HepG2 (cell line): ENCODE measurements around the gene CCDC136. TPM values are rescaled to one million over a fixed set of nuclear protein-coding genes. Genes with fewer than 3 reads are reported as not detected.

Experiments
- ATAC-seq: fragments of 200-7000 bp; cut with Tn5 transposase; 3 replicates; pipeline ENCODE4 v1.9.1; 2020; ENCODE audit warnings: mild to moderate bottlenecking, moderate library complexity
- BruUV-seq: library from RNA; stranded (reverse); fragments of 400-500 nt; replicated peaks from 2 replicates; lab custom pipeline; 2021; lab: Mats Ljungman, UMichigan
- CTCF ChIA-PET: fragments of 300-600 bp; formaldehyde crosslinking; extraction: SDS; loops from one replicate; lab custom pipeline; 2021; ENCODE audit warnings: low total read pairs, inconsistent platforms, low intra/inter-chr PET ratio; lab: Yijun Ruan, JAX
- POLR2A ChIA-PET: fragments of 350-600 bp; sonication (Branson Sonifier 250); formaldehyde crosslinking; loops from one replicate; lab custom pipeline; 2020; ENCODE audit warnings: antibody characterized with exemption, inconsistent platforms; lab: Yijun Ruan, JAX
- DNase-seq: peaks from one replicate; pipeline ENCODE4 v3.0.0-alpha.2; 2015; ENCODE audit warnings: low spot score
- FAIRE-seq: peaks from 3 replicates; lab custom pipeline; 2011; peaks lifted over from hg19 to GRCh38; lab: Jason Lieb, UNC
- H2AFZ ChIP-seq: one replicate; pipeline ENCODE4 v1.6.1; 2011; ENCODE audit warnings: low read length, inconsistent platforms
- H3K27ac ChIP-seq: fragments of 300-600 bp; 3 replicates; pipeline ENCODE4 v1.8.0; 2011; ENCODE audit warnings: mixed run types, mild to moderate bottlenecking, mixed read lengths, low read length, inconsistent platforms; ENCODE audit not compliant: insufficient read depth; ENCODE audit errors: extremely low read length
- H3K27me3 ChIP-seq, 2 experiments: fragments of 200-600 bp in 1 of 2; 2 replicates in 1 of 2; 3 replicates in 1 of 2; pipeline versions ENCODE4 v1.6.0 to v1.8.0; 2011; ENCODE audit warnings: low read length in 2 of 2, mild to moderate bottlenecking in 2 of 2, moderate library complexity in 2 of 2, inconsistent platforms in 1 of 2; ENCODE audit not compliant: insufficient read depth in 2 of 2, control insufficient read depth in 1 of 2
- H3K36me3 ChIP-seq, 2 experiments: fragments of 200-600 bp in 1 of 2; replicated peaks in 1 of 2; 2 replicates in 1 of 2; 3 replicates in 1 of 2; pipeline versions ENCODE4 v1.5.1 to v1.8.0; 2011; ENCODE audit warnings: low read length in 2 of 2, inconsistent platforms in 1 of 2; ENCODE audit not compliant: insufficient read depth in 2 of 2, control insufficient read depth in 1 of 2
- H3K4me1 ChIP-seq: 2 replicates; pipeline ENCODE4 v1.5.1; 2012; ENCODE audit warnings: low read length, inconsistent platforms; ENCODE audit not compliant: insufficient read depth
- H3K4me2 ChIP-seq: 2 replicates; pipeline ENCODE4 v1.6.0; 2011; ENCODE audit warnings: low read depth, low read length, inconsistent platforms
- H3K4me3 ChIP-seq, 3 experiments: fragments of 200-600 bp in 1 of 3; sonication (generic), shearing (Covaris generic) in 1 of 3; replicated peaks in 1 of 3; 2 replicates each; pipeline ENCODE4 v1.5.1; 2011 to 2016; ENCODE audit warnings: low read length in 3 of 3, inconsistent platforms in 2 of 3, low read depth in 2 of 3, mild to moderate bottlenecking in 2 of 3, control low read depth in 1 of 3, mixed read lengths in 1 of 3; ENCODE audit not compliant: insufficient read depth in 1 of 3
- H3K79me2 ChIP-seq: one replicate; pipeline ENCODE4 v1.6.1; 2011; ENCODE audit warnings: low read length, inconsistent platforms; ENCODE audit not compliant: insufficient read depth
- H3K9ac ChIP-seq: 2 replicates; pipeline ENCODE4 v1.6.0; 2011; ENCODE audit warnings: mild to moderate bottlenecking, low read depth, low read length, inconsistent platforms; ENCODE audit not compliant: insufficient read depth
- H3K9me3 ChIP-seq: 2 replicates; pipeline ENCODE4 v1.5.1; 2012; ENCODE audit warnings: mild to moderate bottlenecking, low read length
- H4K20me1 ChIP-seq: 2 replicates; pipeline ENCODE4 v1.6.0; 2011; ENCODE audit warnings: inconsistent platforms, mild to moderate bottlenecking, low read length, moderate library complexity; ENCODE audit not compliant: insufficient read depth
- DPF2 ChIP-seq: sonication (generic); formaldehyde crosslinking; IDR thresholded peaks from 2 replicates; pipeline ENCODE4 v1.4.0; 2020; ENCODE audit warnings: mild to moderate bottlenecking, low read depth, missing genetic modification reagents, borderline replicate concordance
- ESRRA ChIP-seq: sonication (generic); formaldehyde crosslinking; IDR thresholded peaks from 2 replicates; pipeline ENCODE4 v1.5.1; 2020; ENCODE audit warnings: mild to moderate bottlenecking, low read depth, missing genetic modification reagents
- GABPB1 ChIP-seq: IDR thresholded peaks from 2 replicates; pipeline ENCODE4 v1.6.1; 2016; ENCODE audit warnings: mild to moderate bottlenecking, missing genetic modification reagents, moderate library complexity, missing compliant biosample characterization
- MYNN ChIP-seq: sonication (generic); formaldehyde crosslinking; IDR thresholded peaks from 2 replicates; pipeline ENCODE4 v1.4.0; 2020; ENCODE audit warnings: mild to moderate bottlenecking, low read depth, missing genetic modification reagents
- NR2F6 ChIP-seq, 2 experiments: IDR thresholded peaks; 2 replicates each; pipeline ENCODE4 v1.6.1; 2016; ENCODE audit warnings: antibody characterized with exemption in 1 of 2, mild to moderate bottlenecking in 1 of 2
- PAWR ChIP-seq: sonication (generic); formaldehyde crosslinking; IDR thresholded peaks from 2 replicates; pipeline ENCODE4 v1.4.0; 2020; ENCODE audit warnings: missing genetic modification reagents, mild to moderate bottlenecking, borderline replicate concordance
- PRPF4 ChIP-seq: fragments of 200-400 bp; formaldehyde crosslinking; IDR thresholded peaks from 2 replicates; pipeline ENCODE4 v1.6.1; 2016; ENCODE audit warnings: low read length, low read depth; ENCODE audit not compliant: poor library complexity, severe bottlenecking
- RBM39 ChIP-seq: fragments of 200-400 bp; formaldehyde crosslinking; IDR thresholded peaks from one replicate; pipeline ENCODE4 v1.6.1; 2018; ENCODE audit warnings: antibody characterized with exemption, mild to moderate bottlenecking, low read depth, low read length; ENCODE audit not compliant: poor library complexity, severe bottlenecking
- RFXAP ChIP-seq: sonication (generic); formaldehyde crosslinking; IDR thresholded peaks from 2 replicates; pipeline ENCODE4 v1.4.0; 2020; ENCODE audit warnings: missing genetic modification reagents, borderline replicate concordance
- SMAD9 ChIP-seq: sonication (generic); formaldehyde crosslinking; IDR thresholded peaks from 2 replicates; pipeline ENCODE4 v1.5.1; 2020; ENCODE audit warnings: mild to moderate bottlenecking, missing genetic modification reagents
- SMARCE1 ChIP-seq: fragments of 450-650 bp; IDR thresholded peaks from 2 replicates; pipeline ENCODE4 v1.6.1; 2017; ENCODE audit warnings: borderline replicate concordance
- ZNF121 ChIP-seq: sonication (generic); formaldehyde crosslinking; IDR thresholded peaks from 2 replicates; pipeline ENCODE4 v1.5.0; 2020; ENCODE audit warnings: mild to moderate bottlenecking, missing genetic modification reagents
- ZNF274 ChIP-seq: sonication (generic); formaldehyde crosslinking; IDR thresholded peaks from 2 replicates; pipeline ENCODE4 v1.5.1; 2020; ENCODE audit warnings: mild to moderate bottlenecking, missing genetic modification reagents
- ZNF329 ChIP-seq: sonication (generic); formaldehyde crosslinking; IDR thresholded peaks from 2 replicates; pipeline ENCODE4 v1.9.0; 2021; ENCODE audit warnings: low read depth, mild to moderate bottlenecking, missing genetic modification reagents
- ZNF333 ChIP-seq: sonication (generic); formaldehyde crosslinking; IDR thresholded peaks from 2 replicates; pipeline ENCODE4 v1.4.0; 2020; ENCODE audit warnings: mild to moderate bottlenecking, missing genetic modification reagents, borderline replicate concordance
- ZNF383 ChIP-seq: sonication (generic); formaldehyde crosslinking; IDR thresholded peaks from 2 replicates; pipeline ENCODE4 v1.4.0; 2020; ENCODE audit warnings: missing genetic modification reagents, mild to moderate bottlenecking, borderline replicate concordance
- ZNF713 ChIP-seq: sonication (generic); formaldehyde crosslinking; IDR thresholded peaks from 2 replicates; pipeline ENCODE4 v1.4.0; 2020; ENCODE audit warnings: mild to moderate bottlenecking, missing genetic modification reagents
- ZNF891 ChIP-seq: sonication (generic); formaldehyde crosslinking; IDR thresholded peaks from 2 replicates; pipeline ENCODE4 v1.5.0; 2020; ENCODE audit warnings: mild to moderate bottlenecking, missing genetic modification reagents
- WGBS: methylation state at CpG from one replicate; pipeline ENCODE4 v1.1.6; 2017; ENCODE audit warnings: low lambda C conversion rate; 5-methylcytosine and 5-hydroxymethylcytosine counted together
- in situ Hi-C: cut with HindIII; loops from 2 replicates; pipeline ENCODE4 v1.10.0; 2017; ENCODE audit warnings: low pct_unique_long_range_greater_than_20kb; ENCODE audit not compliant: extremely low pct_ligation_motif_present
- intact Hi-C: fragments of 100-400 bp; cut with micrococcal nuclease; formaldehyde crosslinking; loops from one replicate; pipeline ENCODE4 v1.10.0; 2022; ENCODE audit not compliant: unreplicated experiment
- polyA plus RNA-seq, 8 experiments: library from polyadenylated mRNA; depleted of rRNA in 3 of 8; stranded (reverse) in 7 of 8; unstranded in 1 of 8; fragments of >200 nt; fragmentation: Illumina TruSeq in 4 of 8; extraction: Trizol in 4 of 8; gene quantifications; 2 replicates each; pipeline versions ENCODE4 v1.2.1 to v1.2.3, GENCODE V29; 2011 to 2016; ENCODE audit warnings: low read depth in 4 of 8, missing spikeins in 1 of 8, mixed read lengths in 1 of 8; ENCODE audit not compliant: insufficient read depth in 1 of 8
- total RNA-seq, 5 experiments: library from RNA; depleted of rRNA; stranded (reverse); fragments of >200 nt; fragmentation: Illumina TruSeq; extraction: Trizol; gene quantifications; 2 replicates each; pipeline ENCODE4 v1.2.3, GENCODE V29; 2016; ENCODE audit warnings: low read depth in 1 of 5
- TF ChIP-seq, protein P1 (sequence below): sonication (generic); formaldehyde crosslinking; IDR thresholded peaks from 2 replicates; pipeline ENCODE4 v1.5.0; 2020; ENCODE audit warnings: missing genetic modification reagents
- TF ChIP-seq, protein P2 (sequence below): IDR thresholded peaks from 2 replicates; pipeline ENCODE4 v1.6.1; 2016; ENCODE audit warnings: low read depth, missing genetic modification reagents, missing compliant biosample characterization

CCDC136 gene
- total and polyA plus RNA-seq, 2 of the 13 experiments (the other 11 are each of a cell fraction or from before 2014, with no cell fraction given), result 0.04 to 0.38 TPM

DNA sequence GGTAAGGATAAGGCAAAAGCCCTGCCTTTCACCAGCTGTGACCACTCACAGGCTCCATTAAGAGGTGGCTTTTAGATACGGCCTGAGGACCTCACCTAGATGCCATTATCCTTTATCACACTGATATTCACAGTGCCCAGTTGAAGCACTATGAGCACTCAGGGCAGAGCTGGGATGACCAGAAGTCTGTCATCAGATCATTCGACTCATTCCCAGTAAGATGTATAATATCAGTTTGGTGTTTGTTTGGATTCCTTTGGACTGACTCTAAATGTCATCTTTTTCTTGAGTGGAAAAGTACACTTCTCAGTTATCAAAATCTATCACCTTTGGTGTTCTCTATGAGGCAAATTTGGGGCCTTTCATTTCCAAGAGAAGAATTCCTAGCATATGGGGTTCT is 18.7 kb downstream of the CCDC136 start (continued):
- TF ChIP-seq NR2F6 (IDR thresholded peaks at IDR 0.05) (no peak), NR2F6 (CRISPR knock-in tag; IDR thresholded peaks at IDR 0.05) (no peak), ZNF121 (CRISPR knock-in tag) (no peak), PRPF4 (no peak), RBM39 (no peak), ZNF274 (CRISPR knock-in tag) (no peak), GABPB1 (CRISPR knock-in tag) (no peak), ESRRA (CRISPR knock-in tag) (no peak), ZNF329 (CRISPR knock-in tag) (no peak), ZNF891 (CRISPR knock-in tag) (no peak), SMARCE1 (no peak)

DNA sequence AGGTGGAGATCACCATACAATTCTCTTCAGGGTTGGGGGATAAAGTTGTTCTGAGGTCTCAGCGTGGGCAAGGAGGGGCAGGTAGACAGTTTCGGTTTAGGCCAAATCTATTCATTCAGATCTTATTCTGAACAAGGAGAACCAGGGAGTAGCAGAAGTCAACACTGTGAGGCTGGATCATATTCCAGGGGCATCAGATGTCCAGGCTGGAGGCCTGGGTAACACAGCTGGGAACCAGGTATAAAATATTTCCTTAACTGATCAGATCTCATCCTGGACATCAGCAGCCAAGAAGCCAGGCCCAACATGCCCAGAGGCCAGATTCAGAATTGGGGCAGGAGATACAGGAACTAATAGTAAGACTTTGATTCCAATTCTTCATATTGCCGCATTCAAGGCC is 19.2 kb downstream of the CCDC136 start:
- Histone ChIP-seq H3K27me3 (peaks cover 2 to 46% of the 10 kb centered on the region in 2 experiments; a peak in 3 of 5 replicates), H3K36me3 (no peaks in the 10 kb centered on the region), H3K9me3 (no peaks in the 10 kb centered on the region), H3K79me2 (no peaks in the 10 kb centered on the region), H3K27ac (no peak overlapping the region), H3K4me2 (no peak overlapping the region), H4K20me1 (no peaks in the 10 kb centered on the region; the same call in 1 of the 2 replicates), H3K4me3 (no peak overlapping the region), H2AFZ (no peak overlapping the region), H3K9ac (no peak overlapping the region), H3K4me1 (no peaks in the 10 kb centered on the region)
- ATAC-seq (no peak), FAIRE-seq (no peak), DNase-seq (no peak)
- CTCF ChIA-PET, result no interaction called here
- in situ Hi-C loops (no loop called here), intact Hi-C loops (no loop called here)
- no TSS peak for BruUV-seq
- POLR2A ChIA-PET, result no interaction called here
- 51% methylated on average over 3 of the region's 3 CpGs for WGBS
- TF ChIP-seq PAWR, result no peak
- no peak for TF ChIP-seq DPF2
- TF ChIP-seq SMAD9, result no peak
- no peak for TF ChIP-seq ZNF383 (CRISPR knock-in tag)
- no peak for TF ChIP-seq ZNF713 (CRISPR knock-in tag)
- TF ChIP-seq, protein P1, sequence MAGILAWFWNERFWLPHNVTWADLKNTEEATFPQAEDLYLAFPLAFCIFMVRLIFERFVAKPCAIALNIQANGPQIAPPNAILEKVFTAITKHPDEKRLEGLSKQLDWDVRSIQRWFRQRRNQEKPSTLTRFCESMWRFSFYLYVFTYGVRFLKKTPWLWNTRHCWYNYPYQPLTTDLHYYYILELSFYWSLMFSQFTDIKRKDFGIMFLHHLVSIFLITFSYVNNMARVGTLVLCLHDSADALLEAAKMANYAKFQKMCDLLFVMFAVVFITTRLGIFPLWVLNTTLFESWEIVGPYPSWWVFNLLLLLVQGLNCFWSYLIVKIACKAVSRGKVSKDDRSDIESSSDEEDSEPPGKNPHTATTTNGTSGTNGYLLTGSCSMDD (CRISPR knock-in tag), result no peak
- TF ChIP-seq, protein P2, sequence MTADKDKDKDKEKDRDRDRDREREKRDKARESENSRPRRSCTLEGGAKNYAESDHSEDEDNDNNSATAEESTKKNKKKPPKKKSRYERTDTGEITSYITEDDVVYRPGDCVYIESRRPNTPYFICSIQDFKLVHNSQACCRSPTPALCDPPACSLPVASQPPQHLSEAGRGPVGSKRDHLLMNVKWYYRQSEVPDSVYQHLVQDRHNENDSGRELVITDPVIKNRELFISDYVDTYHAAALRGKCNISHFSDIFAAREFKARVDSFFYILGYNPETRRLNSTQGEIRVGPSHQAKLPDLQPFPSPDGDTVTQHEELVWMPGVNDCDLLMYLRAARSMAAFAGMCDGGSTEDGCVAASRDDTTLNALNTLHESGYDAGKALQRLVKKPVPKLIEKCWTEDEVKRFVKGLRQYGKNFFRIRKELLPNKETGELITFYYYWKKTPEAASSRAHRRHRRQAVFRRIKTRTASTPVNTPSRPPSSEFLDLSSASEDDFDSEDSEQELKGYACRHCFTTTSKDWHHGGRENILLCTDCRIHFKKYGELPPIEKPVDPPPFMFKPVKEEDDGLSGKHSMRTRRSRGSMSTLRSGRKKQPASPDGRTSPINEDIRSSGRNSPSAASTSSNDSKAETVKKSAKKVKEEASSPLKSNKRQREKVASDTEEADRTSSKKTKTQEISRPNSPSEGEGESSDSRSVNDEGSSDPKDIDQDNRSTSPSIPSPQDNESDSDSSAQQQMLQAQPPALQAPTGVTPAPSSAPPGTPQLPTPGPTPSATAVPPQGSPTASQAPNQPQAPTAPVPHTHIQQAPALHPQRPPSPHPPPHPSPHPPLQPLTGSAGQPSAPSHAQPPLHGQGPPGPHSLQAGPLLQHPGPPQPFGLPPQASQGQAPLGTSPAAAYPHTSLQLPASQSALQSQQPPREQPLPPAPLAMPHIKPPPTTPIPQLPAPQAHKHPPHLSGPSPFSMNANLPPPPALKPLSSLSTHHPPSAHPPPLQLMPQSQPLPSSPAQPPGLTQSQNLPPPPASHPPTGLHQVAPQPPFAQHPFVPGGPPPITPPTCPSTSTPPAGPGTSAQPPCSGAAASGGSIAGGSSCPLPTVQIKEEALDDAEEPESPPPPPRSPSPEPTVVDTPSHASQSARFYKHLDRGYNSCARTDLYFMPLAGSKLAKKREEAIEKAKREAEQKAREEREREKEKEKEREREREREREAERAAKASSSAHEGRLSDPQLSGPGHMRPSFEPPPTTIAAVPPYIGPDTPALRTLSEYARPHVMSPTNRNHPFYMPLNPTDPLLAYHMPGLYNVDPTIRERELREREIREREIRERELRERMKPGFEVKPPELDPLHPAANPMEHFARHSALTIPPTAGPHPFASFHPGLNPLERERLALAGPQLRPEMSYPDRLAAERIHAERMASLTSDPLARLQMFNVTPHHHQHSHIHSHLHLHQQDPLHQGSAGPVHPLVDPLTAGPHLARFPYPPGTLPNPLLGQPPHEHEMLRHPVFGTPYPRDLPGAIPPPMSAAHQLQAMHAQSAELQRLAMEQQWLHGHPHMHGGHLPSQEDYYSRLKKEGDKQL, result no peak
- no peak for TF ChIP-seq ZNF333 (CRISPR knock-in tag)
- no peak for TF ChIP-seq RFXAP (CRISPR knock-in tag)
- no peak for TF ChIP-seq MYNN (CRISPR knock-in tag)
